Panc1 (cell line): ENCODE results near the gene CAMK4. TPM values are rescaled to one million over a fixed set of nuclear protein-coding genes. Genes with fewer than 3 reads are reported as not detected.

Experiments used
- ATAC-seq: fragments of 200-7000 bp; cut with Tn5 transposase; 2 replicates; pipeline ENCODE4 v1.9.1; 2020; ENCODE audit warnings: mild to moderate bottlenecking, moderate library complexity
- BruUV-seq: library from RNA; stranded (reverse); fragments of 400-500 nt; replicated peaks from 2 replicates; lab custom pipeline; 2021; lab: Mats Ljungman, UMichigan
- CTCF ChIA-PET: fragments of 300-600 bp; sonication (Branson Sonifier 250); formaldehyde crosslinking; loops from one replicate; lab custom pipeline; 2022; ENCODE audit warnings: antibody characterized with exemption; lab: Charles Lee
- POLR2A ChIA-PET: fragments of 300-600 bp; sonication (Branson Sonifier 250); formaldehyde crosslinking; loops from one replicate; lab custom pipeline; 2022; ENCODE audit warnings: antibody characterized with exemption; lab: Charles Lee
- DNase-seq: peaks from one replicate; pipeline ENCODE4 v3.0.0-alpha.2; 2010; ENCODE audit warnings: low read depth, low spot score
- H3K27ac ChIP-seq: 2 replicates; pipeline ENCODE4 v1.5.1; 2011; ENCODE audit warnings: mild to moderate bottlenecking, low read length, inconsistent platforms
- H3K27me3 ChIP-seq: fragments of 200-500 bp; sonication (Bioruptor generic); 2 replicates; pipeline ENCODE4 v1.6.0; 2014; ENCODE audit warnings: low read length, inconsistent platforms; ENCODE audit not compliant: control insufficient read depth, insufficient read depth
- H3K36me3 ChIP-seq: fragments of 200-500 bp; sonication (Bioruptor generic); 2 replicates; pipeline ENCODE4 v1.5.1; 2014; ENCODE audit warnings: inconsistent platforms, mild to moderate bottlenecking, low read length, moderate library complexity; ENCODE audit not compliant: control insufficient read depth, insufficient read depth
- H3K4me1 ChIP-seq: 2 replicates; pipeline ENCODE4 v1.5.1; 2011; ENCODE audit warnings: inconsistent platforms, mild to moderate bottlenecking, low read length, moderate library complexity; ENCODE audit not compliant: control insufficient read depth, insufficient read depth
- H3K4me3 ChIP-seq, 2 experiments: 2 replicates each; pipeline ENCODE4 v1.5.1; 2011 to 2012; ENCODE audit warnings: low read depth in 2 of 2, low read length in 2 of 2, mild to moderate bottlenecking in 2 of 2, inconsistent platforms in 1 of 2, moderate library complexity in 1 of 2
- H3K9me3 ChIP-seq: fragments of 200-500 bp; sonication (Bioruptor generic); 2 replicates; pipeline ENCODE4 v1.5.1; 2014; ENCODE audit warnings: low read depth, mild to moderate bottlenecking, inconsistent platforms, low read length, moderate library complexity; ENCODE audit not compliant: control insufficient read depth, insufficient read depth
- CTCF ChIP-seq: fragments of 450-650 bp; IDR thresholded peaks from 2 replicates; pipeline ENCODE4 v1.5.1; 2017; ENCODE audit warnings: mild to moderate bottlenecking
- POLR2AphosphoS5 ChIP-seq: IDR thresholded peaks from 2 replicates; pipeline ENCODE4 v1.6.1; 2012; ENCODE audit warnings: mild to moderate bottlenecking, low read depth, low read length, moderate library complexity
- REST ChIP-seq, 2 experiments: IDR thresholded peaks; 2 replicates each; pipeline ENCODE4 v1.6.1; 2011 to 2012; ENCODE audit warnings: low read depth in 2 of 2, control low read depth in 1 of 2, low read length in 1 of 2, mild to moderate bottlenecking in 1 of 2, moderate library complexity in 1 of 2; ENCODE audit not compliant: insufficient read depth in 1 of 2
- SIN3A ChIP-seq: IDR thresholded peaks from 2 replicates; pipeline ENCODE4 v1.6.1; 2012; ENCODE audit warnings: low read depth, mild to moderate bottlenecking, low read length, moderate library complexity, borderline replicate concordance; ENCODE audit not compliant: insufficient read depth
- TCF7L2 ChIP-seq: IDR thresholded peaks from 2 replicates; pipeline ENCODE4 v1.6.1; 2011; ENCODE audit warnings: mild to moderate bottlenecking, low read depth, low read length, inconsistent platforms
- in situ Hi-C: cut with HindIII; loops from 2 replicates; pipeline ENCODE4 v1.10.0; 2016; ENCODE audit warnings: low sequenced_read_pairs, low pct_unique_long_range_greater_than_20kb
- intact Hi-C: fragments of 100-400 bp; cut with micrococcal nuclease; formaldehyde crosslinking; loops from one replicate; pipeline ENCODE4 v1.10.0; 2022; ENCODE audit not compliant: unreplicated experiment
- total RNA-seq: library from RNA; stranded (reverse); gene quantifications from one replicate; pipeline ENCODE4 v1.2.1, GENCODE V29; 2021; ENCODE audit not compliant: unreplicated experiment

The CAMK4 gene
- total RNA-seq, 1 experiment from 2014 or later, result 0.39 TPM

- no peak overlapping the region for H3K4me3 ChIP-seq
- no peaks in the 10 kb centered on the region for H3K4me1 ChIP-seq
- H3K9me3 ChIP-seq, result no peaks in the 10 kb centered on the region
- ATAC-seq (no peak), DNase-seq (no peak)
- in situ Hi-C loops (no loop called here), intact Hi-C loops (no loop called here)
- H3K27ac ChIP-seq, result no peak overlapping the region
- POLR2A ChIA-PET, result no interaction called here
- TF ChIP-seq CTCF (no peak), REST (IDR thresholded peaks at IDR 0.05; ENCODE audit: insufficient read depth in 1 of 2, low read depth in 2 of 2, low read length in 1 of 2) (no peak), TCF7L2 (no peak), SIN3A (no peak), POLR2AphosphoS5 (no peak)
- no peaks in the 10 kb centered on the region for H3K27me3 ChIP-seq
- CTCF ChIA-PET, result no interaction called here
- H3K36me3 ChIP-seq, result no peaks in the 10 kb centered on the region
- no TSS peak for BruUV-seq
Measured at GRCh38 chr5:111415053-111415452, 190.9 kb downstream of the CAMK4 start.

- H3K4me3 ChIP-seq, result no peak overlapping the region
- in situ Hi-C loops (no loop called here), intact Hi-C loops (no loop called here)
- no peaks in the 10 kb centered on the region for H3K9me3 ChIP-seq
- no TSS peak for BruUV-seq
- H3K27me3 ChIP-seq, result no peaks in the 10 kb centered on the region
- ChIA-PET CTCF (no interaction called here), POLR2A (no interaction called here)
- ATAC-seq (no peak), DNase-seq (no peak)
- H3K27ac ChIP-seq, result no peak overlapping the region
- no peaks in the 10 kb centered on the region for H3K36me3 ChIP-seq
- H3K4me1 ChIP-seq, result no peaks in the 10 kb centered on the region
- no peak for TF ChIP-seq REST (IDR thresholded peaks at IDR 0.05; ENCODE audit: insufficient read depth in 1 of 2, low read depth in 2 of 2, low read length in 1 of 2)
- TF ChIP-seq SIN3A, result no peak
- TF ChIP-seq TCF7L2, result no peak
- no peak for TF ChIP-seq CTCF
- no peak for TF ChIP-seq POLR2AphosphoS5
Measured at GRCh38 chr5:111422245-111422644, 198.1 kb downstream of the CAMK4 start.
